ENCODE data around the gene SORBS1.

Gene SORBS1

GRCh38 chr10:95561177-95561863 lies at the start of gene SORBS1:
TSS of gene SORBS1 (minus strand) at chr10:95561371. CDS start at chr10:95441135, 120,236 bp downstream.
- DNase-seq (ENCODE audit: low spot score) = peak; percentile 92

GRCh38 chr10:95610727-95611126 lies 49.6 kb upstream of the SORBS1 start:
- DNase-seq (ENCODE audit: low spot score) = no peak

GRCh38 chr10:95606922-95607321 lies 45.8 kb upstream of the SORBS1 start:
- no peak for DNase-seq (ENCODE audit: low spot score)

GRCh38 chr10:95605163-95605562 lies 44.0 kb upstream of the SORBS1 start:
- no peak for DNase-seq (ENCODE audit: low spot score)

GRCh38 chr10:95604630-95605029 lies 43.5 kb upstream of the SORBS1 start:
- DNase-seq (ENCODE audit: low spot score) = no peak

- DNase-seq (ENCODE audit: low spot score) = no peak
Observed at GRCh38 chr10:95602382-95602781, 41.2 kb upstream of the SORBS1 start.

- DNase-seq (ENCODE audit: low spot score) = peak; percentile 77
Observed at GRCh38 chr10:95601116-95601719, 40.0 kb upstream of the SORBS1 start.

GRCh38 chr10:95600158-95600557 lies 39.0 kb upstream of the SORBS1 start:
- DNase-seq (ENCODE audit: low spot score) = no peak

GRCh38 chr10:95597788-95598187 lies 36.6 kb upstream of the SORBS1 start:
- DNase-seq (ENCODE audit: low spot score) = no peak

- no peak for DNase-seq (ENCODE audit: low spot score)
Observed at GRCh38 chr10:95588025-95588424, 26.9 kb upstream of the SORBS1 start.

GRCh38 chr10:95579835-95580535 lies 18.8 kb upstream of the SORBS1 start:
- no peak for DNase-seq (ENCODE audit: low spot score)

- no peak for DNase-seq (ENCODE audit: low spot score)
Observed at GRCh38 chr10:95579292-95579691, 18.1 kb upstream of the SORBS1 start.

GRCh38 chr10:95578619-95579018 lies 17.4 kb upstream of the SORBS1 start:
- no peak for DNase-seq (ENCODE audit: low spot score)

GRCh38 chr10:95574649-95575365 lies 13.6 kb upstream of the SORBS1 start:
- no peak for DNase-seq (ENCODE audit: low spot score)

- DNase-seq (ENCODE audit: low spot score) = no peak
Observed at GRCh38 chr10:95573964-95574604, 12.9 kb upstream of the SORBS1 start.

- DNase-seq (ENCODE audit: low spot score) = no peak
Observed at GRCh38 chr10:95573527-95573926, 12.4 kb upstream of the SORBS1 start.

- DNase-seq (ENCODE audit: low spot score) = no peak
Observed at GRCh38 chr10:95572131-95572820, 11.1 kb upstream of the SORBS1 start.

GRCh38 chr10:95571390-95571789 lies 10.2 kb upstream of the SORBS1 start:
- DNase-seq (ENCODE audit: low spot score) = no peak

GRCh38 chr10:95569368-95569767 lies 8.2 kb upstream of the SORBS1 start:
- DNase-seq (ENCODE audit: low spot score) = no peak

- no peak for DNase-seq (ENCODE audit: low spot score)
Observed at GRCh38 chr10:95567903-95568630, 6.9 kb upstream of the SORBS1 start.

- DNase-seq (ENCODE audit: low spot score) = no peak
Observed at GRCh38 chr10:95566136-95566535, 5.0 kb upstream of the SORBS1 start.
